DND-41 (cell line): ENCODE measurements around the gene FRS3.

Experiments used
- EZH2 ChIP-seq: IDR thresholded peaks from 3 replicates; pipeline ENCODE4 v1.6.1; 2012; ENCODE audit warnings: borderline replicate concordance, low read depth, mild to moderate bottlenecking, moderate library complexity, low read length, inconsistent platforms; ENCODE audit not compliant: severe bottlenecking
- TF ChIP-seq, protein P1 (sequence below): IDR thresholded peaks from 2 replicates; pipeline ENCODE4 v1.5.1; 2012; ENCODE audit warnings: borderline replicate concordance, low read length, moderate library complexity, mild to moderate bottlenecking; ENCODE audit not compliant: poor library complexity, severe bottlenecking; ENCODE audit errors: extremely low read depth

DNA sequence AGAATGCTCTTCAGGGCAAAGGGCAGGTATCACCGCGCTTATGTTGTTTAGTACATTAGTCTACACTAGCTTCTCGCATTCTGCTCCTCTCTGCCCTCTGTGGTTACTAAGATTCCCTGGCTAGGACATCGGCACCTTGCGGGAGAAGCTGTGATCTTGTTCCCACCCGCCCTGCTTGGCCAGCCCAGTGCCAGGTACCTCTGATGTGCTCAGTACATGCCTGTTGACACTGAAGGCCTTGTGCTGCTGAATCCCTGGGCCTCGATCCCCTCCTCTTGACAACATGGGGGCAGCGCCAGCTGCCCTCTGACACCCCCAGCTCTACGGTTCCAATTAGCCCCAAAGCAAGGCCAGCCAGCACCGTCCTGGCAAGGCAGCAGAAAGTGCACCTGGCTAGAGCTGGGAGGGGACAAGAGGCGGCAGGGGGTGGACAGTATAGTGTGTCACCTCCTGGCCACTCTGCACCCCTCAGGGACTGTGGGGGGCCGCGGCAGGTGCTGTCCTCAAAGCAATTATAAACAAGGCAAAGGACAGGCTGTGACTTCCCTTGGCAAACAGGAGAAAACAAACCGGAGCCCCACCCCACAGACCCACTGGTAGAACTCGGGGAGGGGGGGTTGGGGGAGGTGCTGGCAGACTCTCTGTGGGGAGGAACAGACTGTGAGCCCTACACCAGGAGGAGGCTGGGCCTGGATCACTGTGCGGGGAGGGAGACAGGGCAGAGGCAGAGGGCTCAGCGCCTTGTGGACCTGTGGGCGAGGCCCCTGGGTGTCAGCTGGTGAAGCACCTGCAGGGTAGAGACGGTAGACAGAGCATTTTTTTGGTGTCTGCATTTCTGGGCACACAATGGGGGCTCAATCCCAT lies 51.4 kb downstream of the FRS3 start:
- TF ChIP-seq, protein P1, sequence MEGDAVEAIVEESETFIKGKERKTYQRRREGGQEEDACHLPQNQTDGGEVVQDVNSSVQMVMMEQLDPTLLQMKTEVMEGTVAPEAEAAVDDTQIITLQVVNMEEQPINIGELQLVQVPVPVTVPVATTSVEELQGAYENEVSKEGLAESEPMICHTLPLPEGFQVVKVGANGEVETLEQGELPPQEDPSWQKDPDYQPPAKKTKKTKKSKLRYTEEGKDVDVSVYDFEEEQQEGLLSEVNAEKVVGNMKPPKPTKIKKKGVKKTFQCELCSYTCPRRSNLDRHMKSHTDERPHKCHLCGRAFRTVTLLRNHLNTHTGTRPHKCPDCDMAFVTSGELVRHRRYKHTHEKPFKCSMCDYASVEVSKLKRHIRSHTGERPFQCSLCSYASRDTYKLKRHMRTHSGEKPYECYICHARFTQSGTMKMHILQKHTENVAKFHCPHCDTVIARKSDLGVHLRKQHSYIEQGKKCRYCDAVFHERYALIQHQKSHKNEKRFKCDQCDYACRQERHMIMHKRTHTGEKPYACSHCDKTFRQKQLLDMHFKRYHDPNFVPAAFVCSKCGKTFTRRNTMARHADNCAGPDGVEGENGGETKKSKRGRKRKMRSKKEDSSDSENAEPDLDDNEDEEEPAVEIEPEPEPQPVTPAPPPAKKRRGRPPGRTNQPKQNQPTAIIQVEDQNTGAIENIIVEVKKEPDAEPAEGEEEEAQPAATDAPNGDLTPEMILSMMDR, result no peak
- TF ChIP-seq EZH2, result no peak
